Karpas-422 (cell line): ENCODE data around the gene NACC1. TPM values are rescaled to one million over a fixed set of nuclear protein-coding genes. Genes with fewer than 3 reads are reported as not detected.

Experiments used
- DNase-seq: peaks from one replicate; pipeline ENCODE4 v3.0.0-alpha.2; 2015
- H2AFZ ChIP-seq: fragments of 200-600 bp; sonication (generic); 2 replicates; pipeline ENCODE4 v1.6.1; 2014; ENCODE audit warnings: antibody characterized with exemption, low read length, mixed read lengths
- H3K27ac ChIP-seq: fragments of 200-600 bp; sonication (generic); 2 replicates; pipeline ENCODE4 v1.5.1; 2014; ENCODE audit warnings: mild to moderate bottlenecking, low read length, moderate library complexity
- H3K27me3 ChIP-seq: fragments of 200-600 bp; sonication (generic); 2 replicates; pipeline ENCODE4 v1.6.1; 2014; ENCODE audit warnings: low read length, mixed read lengths
- H3K36me3 ChIP-seq: fragments of 200-600 bp; sonication (generic); 2 replicates; pipeline ENCODE4 v1.6.1; 2014; ENCODE audit warnings: low read length, mixed read lengths; ENCODE audit not compliant: insufficient read depth
- H3K4me1 ChIP-seq: fragments of 200-600 bp; sonication (generic); 2 replicates; pipeline ENCODE4 v1.6.1; 2014; ENCODE audit warnings: mild to moderate bottlenecking, low read length, mixed read lengths
- H3K4me2 ChIP-seq: fragments of 200-600 bp; sonication (generic); 2 replicates; pipeline ENCODE4 v1.6.1; 2014; ENCODE audit warnings: low read length, low read depth, mild to moderate bottlenecking; ENCODE audit not compliant: poor library complexity, severe bottlenecking
- H3K4me3 ChIP-seq: fragments of 200-600 bp; sonication (generic); 2 replicates; pipeline ENCODE4 v1.5.1; 2014; ENCODE audit warnings: mild to moderate bottlenecking, antibody characterized with exemption, low read length, mixed read lengths
- H3K79me2 ChIP-seq: fragments of 200-600 bp; sonication (generic); 2 replicates; pipeline ENCODE4 v1.6.1; 2014; ENCODE audit warnings: mild to moderate bottlenecking, low read length, mixed read lengths
- H3K9ac ChIP-seq: fragments of 200-600 bp; sonication (generic); 2 replicates; pipeline ENCODE4 v1.6.0; 2014; ENCODE audit warnings: low read length
- H3K9me2 ChIP-seq: fragments of 200-600 bp; sonication (generic), shearing (Covaris generic); replicated peaks from 2 replicates; pipeline ENCODE4 v1.6.0; 2014; ENCODE audit warnings: mild to moderate bottlenecking, low read length, moderate library complexity; ENCODE audit not compliant: insufficient read depth
- H3K9me3 ChIP-seq: fragments of 300-700, 200-600 bp; sonication (generic); 2 replicates; pipeline ENCODE4 v1.6.1; 2014; ENCODE audit warnings: low read length, mixed read lengths
- H4K20me1 ChIP-seq: fragments of 200-600 bp; sonication (generic); 2 replicates; pipeline ENCODE4 v1.6.1; 2014; ENCODE audit warnings: mild to moderate bottlenecking, antibody characterized with exemption, low read length, low read depth; ENCODE audit not compliant: insufficient read depth
- total RNA-seq: library from RNA; depleted of rRNA; stranded (reverse); fragments of >200 nt; shearing (Covaris generic); gene quantifications from 2 replicates; pipeline ENCODE4 v1.2.3, GENCODE V29; 2014; ENCODE audit warnings: low replicate concordance

Gene NACC1
- total RNA-seq, 1 experiment from 2014 or later: 28.0 TPM

GRCh38 chr19:13118424-13119193 lies 545 bp downstream of the NACC1 start:
- Histone ChIP-seq H3K36me3 (no peaks in the 10 kb centered on the region), H2AFZ (no peak overlapping the region), H3K9me2 (no peaks in the 10 kb centered on the region), H3K4me2 (peak overlapping the region; percentile 81), H3K27ac (peak overlapping the region; percentile 91), H3K4me1 (peaks cover 44% of the 10 kb centered on the region), H3K79me2 (peaks cover 71% of the 10 kb centered on the region), H3K4me3 (peak overlapping the region; percentile 98), H3K27me3 (no peaks in the 10 kb centered on the region), H3K9me3 (no peaks in the 10 kb centered on the region), H3K9ac (peak overlapping the region; percentile 100), H4K20me1 (peaks cover 45% of the 10 kb centered on the region)
- peak; percentile 92 for DNase-seq

GRCh38 chr19:13119627-13120026 lies 1.6 kb downstream of the NACC1 start:
- Histone ChIP-seq H3K79me2 (peaks cover 81% of the 10 kb centered on the region), H3K9ac (peak overlapping the region; percentile 100), H3K4me2 (peak overlapping the region; percentile 81), H3K27me3 (no peaks in the 10 kb centered on the region), H3K36me3 (no peaks in the 10 kb centered on the region), H3K4me1 (peaks cover 44% of the 10 kb centered on the region), H4K20me1 (peaks cover 45% of the 10 kb centered on the region), H3K9me3 (no peaks in the 10 kb centered on the region), H3K9me2 (no peaks in the 10 kb centered on the region), H3K4me3 (peak overlapping the region; percentile 98), H3K27ac (peak overlapping the region; percentile 44; the same call in 1 of the 2 replicates), H2AFZ (no peak overlapping the region)
- DNase-seq: no peak

GRCh38 chr19:13120031-13120430 lies 2.0 kb downstream of the NACC1 start:
- Histone ChIP-seq H3K4me3 (peak overlapping the region; percentile 98; the same call in 1 of the 2 replicates), H3K27me3 (no peaks in the 10 kb centered on the region), H3K27ac (no peak overlapping the region), H3K9me2 (no peaks in the 10 kb centered on the region), H3K9me3 (no peaks in the 10 kb centered on the region), H3K4me1 (peaks cover 40% of the 10 kb centered on the region), H3K4me2 (peak overlapping the region; percentile 81), H2AFZ (no peak overlapping the region), H3K79me2 (peaks cover 81% of the 10 kb centered on the region), H3K9ac (peak overlapping the region; percentile 100), H3K36me3 (no peaks in the 10 kb centered on the region), H4K20me1 (peaks cover 45% of the 10 kb centered on the region)
- no peak for DNase-seq

- H3K4me3 ChIP-seq: no peak overlapping the region
- H3K9ac ChIP-seq: no peak overlapping the region
Observed at GRCh38 chr19:13120817-13121216, 2.8 kb downstream of the NACC1 start.

GRCh38 chr19:13121551-13122274 lies 3.6 kb downstream of the NACC1 start:
- Histone ChIP-seq H3K4me2 (no peak overlapping the region), H3K36me3 (no peaks in the 10 kb centered on the region), H3K9me2 (no peaks in the 10 kb centered on the region), H2AFZ (no peak overlapping the region), H3K27me3 (no peaks in the 10 kb centered on the region), H3K4me3 (no peak overlapping the region), H3K79me2 (peaks cover 82% of the 10 kb centered on the region), H3K27ac (no peak overlapping the region), H3K9ac (no peak overlapping the region), H4K20me1 (peaks cover 45% of the 10 kb centered on the region), H3K9me3 (no peaks in the 10 kb centered on the region), H3K4me1 (peaks cover 32% of the 10 kb centered on the region)
- no peak for DNase-seq

More at GRCh38 chr19:13120817-13121216, 2.8 kb downstream of the NACC1 start:
- peaks cover 33% of the 10 kb centered on the region for H3K4me1 ChIP-seq
- H3K9me2 ChIP-seq: no peaks in the 10 kb centered on the region
- no peaks in the 10 kb centered on the region for H3K9me3 ChIP-seq
- H3K79me2 ChIP-seq: peaks cover 80% of the 10 kb centered on the region
- DNase-seq: no peak
- H3K4me2 ChIP-seq: no peak overlapping the region
- H2AFZ ChIP-seq: no peak overlapping the region
- no peak overlapping the region for H3K27ac ChIP-seq
- peaks cover 45% of the 10 kb centered on the region for H4K20me1 ChIP-seq
- H3K36me3 ChIP-seq: no peaks in the 10 kb centered on the region
- no peaks in the 10 kb centered on the region for H3K27me3 ChIP-seq

GRCh38 chr19:13122275-13122878 lies 4.3 kb downstream of the NACC1 start:
- Histone ChIP-seq H3K27ac (no peak overlapping the region), H3K9ac (no peak overlapping the region), H3K79me2 (peaks cover 86% of the 10 kb centered on the region), H3K4me2 (no peak overlapping the region), H3K9me3 (no peaks in the 10 kb centered on the region), H3K9me2 (no peaks in the 10 kb centered on the region), H3K4me3 (no peak overlapping the region), H3K4me1 (peaks cover 26% of the 10 kb centered on the region), H3K27me3 (no peaks in the 10 kb centered on the region), H3K36me3 (no peaks in the 10 kb centered on the region), H2AFZ (no peak overlapping the region), H4K20me1 (peaks cover 45% of the 10 kb centered on the region)
- DNase-seq: no peak

- H2AFZ ChIP-seq: no peak overlapping the region
- peaks cover 20% of the 10 kb centered on the region for H3K4me1 ChIP-seq
- H3K4me3 ChIP-seq: no peak overlapping the region
- no peaks in the 10 kb centered on the region for H3K9me2 ChIP-seq
- H3K27me3 ChIP-seq: no peaks in the 10 kb centered on the region
- no peak overlapping the region for H3K4me2 ChIP-seq
- H3K36me3 ChIP-seq: no peaks in the 10 kb centered on the region
- H3K79me2 ChIP-seq: peaks cover 94% of the 10 kb centered on the region
- peaks cover 51% of the 10 kb centered on the region for H4K20me1 ChIP-seq
- no peak for DNase-seq
- H3K9me3 ChIP-seq: no peaks in the 10 kb centered on the region
- no peak overlapping the region for H3K9ac ChIP-seq
- H3K27ac ChIP-seq: no peak overlapping the region
Observed at GRCh38 chr19:13122980-13123957, 5.2 kb downstream of the NACC1 start.
